HFF-Myc (cell line): ENCODE data around the gene RAD54L.

ENCODE experiments used
- DNase-seq: peaks from one replicate; pipeline ENCODE4 v3.0.0-alpha.2; 2011; ENCODE audit warnings: low read depth; ENCODE audit errors: extremely low read depth
- H3K4me3 ChIP-seq: replicated peaks from 2 replicates; pipeline ENCODE4 v1.5.1; 2011; ENCODE audit warnings: low read depth, mild to moderate bottlenecking, control low read depth, low read length
- TF ChIP-seq, protein P1 (sequence below): IDR thresholded peaks from 2 replicates; pipeline ENCODE4 v1.5.1; 2012; ENCODE audit warnings: mild to moderate bottlenecking, low read depth, low read length, control low read depth; ENCODE audit errors: missing control alignments

RAD54L gene

DNA sequence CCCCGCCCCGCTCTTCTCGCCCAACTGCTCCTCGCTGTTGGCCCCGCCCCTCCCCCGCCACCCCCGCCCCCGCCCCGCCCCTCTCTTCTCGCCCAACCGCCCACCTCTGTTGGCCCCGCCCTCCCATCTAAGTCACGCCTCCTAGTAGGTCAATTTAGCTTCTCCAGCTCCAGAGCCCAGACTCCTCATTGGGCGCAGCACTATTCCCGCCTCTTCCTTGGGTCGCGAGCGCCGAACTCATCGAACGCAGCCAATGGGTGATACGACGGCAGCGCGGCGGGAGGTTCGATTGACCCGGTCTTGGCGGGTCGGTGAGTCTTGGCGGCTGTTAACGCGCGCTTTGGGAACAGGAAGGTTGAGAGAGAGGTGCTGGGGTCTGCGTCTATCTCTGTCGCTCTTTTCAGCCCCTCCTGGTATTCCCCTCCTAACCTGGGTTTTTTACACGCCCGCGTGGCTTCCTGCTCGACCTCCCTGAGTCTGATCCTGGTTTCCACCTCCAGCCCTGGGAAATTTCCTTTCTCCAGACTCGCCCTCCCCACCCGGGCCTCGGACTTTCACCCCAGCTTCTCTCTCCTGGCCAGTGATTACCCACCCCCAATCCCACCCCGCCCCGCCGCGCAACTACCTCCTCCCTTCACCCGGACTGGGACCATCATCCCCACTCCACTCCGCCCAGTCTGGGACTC lies at the start of gene RAD54L:
Gene RAD54L, plus strand, starts transcription at position 328 of the 686 bp plus-strand sequence. CDS start 643 bp downstream, outside the sequence.
- TF ChIP-seq, protein P1, sequence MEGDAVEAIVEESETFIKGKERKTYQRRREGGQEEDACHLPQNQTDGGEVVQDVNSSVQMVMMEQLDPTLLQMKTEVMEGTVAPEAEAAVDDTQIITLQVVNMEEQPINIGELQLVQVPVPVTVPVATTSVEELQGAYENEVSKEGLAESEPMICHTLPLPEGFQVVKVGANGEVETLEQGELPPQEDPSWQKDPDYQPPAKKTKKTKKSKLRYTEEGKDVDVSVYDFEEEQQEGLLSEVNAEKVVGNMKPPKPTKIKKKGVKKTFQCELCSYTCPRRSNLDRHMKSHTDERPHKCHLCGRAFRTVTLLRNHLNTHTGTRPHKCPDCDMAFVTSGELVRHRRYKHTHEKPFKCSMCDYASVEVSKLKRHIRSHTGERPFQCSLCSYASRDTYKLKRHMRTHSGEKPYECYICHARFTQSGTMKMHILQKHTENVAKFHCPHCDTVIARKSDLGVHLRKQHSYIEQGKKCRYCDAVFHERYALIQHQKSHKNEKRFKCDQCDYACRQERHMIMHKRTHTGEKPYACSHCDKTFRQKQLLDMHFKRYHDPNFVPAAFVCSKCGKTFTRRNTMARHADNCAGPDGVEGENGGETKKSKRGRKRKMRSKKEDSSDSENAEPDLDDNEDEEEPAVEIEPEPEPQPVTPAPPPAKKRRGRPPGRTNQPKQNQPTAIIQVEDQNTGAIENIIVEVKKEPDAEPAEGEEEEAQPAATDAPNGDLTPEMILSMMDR: no peak
- peak; percentile 99 for DNase-seq
- peak within 1 kb of the TSS; percentile 70 for H3K4me3 ChIP-seq

DNA sequence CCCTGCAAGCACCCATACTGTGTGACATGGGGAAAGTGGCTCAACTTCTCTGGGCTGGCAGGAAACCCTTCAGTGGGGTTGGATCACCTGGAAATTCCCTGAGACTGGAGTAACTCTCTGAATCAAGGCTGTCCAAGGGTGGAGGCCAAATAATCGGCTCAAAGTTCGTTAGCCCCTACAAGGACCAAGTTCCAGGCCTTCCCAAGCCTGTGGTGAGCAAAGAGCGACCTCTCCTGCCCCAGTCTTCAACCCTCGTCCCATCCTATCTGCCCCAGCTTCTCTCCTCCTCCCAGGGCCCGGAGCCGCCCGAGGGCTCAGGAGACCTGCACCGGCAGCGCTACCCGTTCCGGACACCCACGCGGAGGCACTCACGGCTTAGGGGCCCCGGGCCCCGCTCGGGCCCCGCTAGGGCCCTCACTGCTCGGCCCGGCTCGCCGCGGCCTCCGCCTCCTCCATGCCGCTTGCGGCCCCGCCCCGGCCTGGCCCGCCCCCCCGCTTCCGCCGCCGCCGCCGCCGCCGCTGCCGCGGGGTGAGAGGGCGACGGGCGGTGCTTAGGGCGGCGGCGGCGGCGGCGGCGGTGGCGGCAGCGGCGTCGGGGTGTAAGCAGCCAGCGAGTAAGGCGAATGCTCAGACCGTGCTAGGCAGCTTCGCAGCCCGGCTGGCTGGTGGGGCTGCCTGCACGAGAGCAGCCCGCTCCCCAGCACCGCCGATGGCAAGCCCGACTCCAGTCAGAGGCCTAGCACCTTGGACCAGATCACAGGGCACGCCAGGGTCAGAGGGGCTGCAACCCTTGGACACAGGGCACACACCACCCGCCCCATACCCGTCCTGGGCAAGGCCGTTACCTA lies 49.4 kb upstream of the RAD54L start, which contains the start of gene POMGNT1:
Gene POMGNT1, minus strand, starts transcription at position 471 of the 848 bp plus-strand sequence. CDS start 613 bp downstream, outside the sequence.
- TF ChIP-seq, protein P1: no peak

DNA sequence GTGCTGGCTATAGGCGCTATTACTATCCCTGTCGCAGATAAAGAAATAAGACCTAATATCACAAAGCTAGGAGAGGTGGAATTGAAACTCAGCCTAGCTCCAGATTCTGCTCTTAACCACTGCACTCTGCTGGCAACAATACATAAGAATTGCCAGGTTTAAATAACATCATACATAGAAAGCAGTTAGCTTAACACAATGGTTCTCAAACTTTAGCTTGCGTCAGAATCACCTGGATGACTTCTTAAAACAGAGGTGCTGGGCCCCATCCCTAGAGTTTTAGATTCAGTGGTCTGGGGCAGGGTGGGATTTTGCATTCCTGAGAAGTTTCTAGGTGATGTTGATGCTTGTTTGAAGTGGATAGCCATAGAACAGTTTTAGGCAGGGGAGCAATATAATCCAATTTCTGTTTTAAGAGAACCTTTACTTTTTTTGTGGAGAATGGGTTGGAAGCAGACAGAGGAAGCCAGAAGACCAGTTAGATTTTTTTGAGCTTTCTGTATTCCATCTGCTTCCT lies 48.3 kb upstream of the RAD54L start:
- DNase-seq: no peak
- TF ChIP-seq, protein P1: no peak
- H3K4me3 ChIP-seq: no peak overlapping the region

More for the DNA sequence above, 49.4 kb upstream of the RAD54L start, which contains the start of gene POMGNT1:
- no peak for DNase-seq
- peak within 1 kb of the TSS; percentile 65 for H3K4me3 ChIP-seq

DNA sequence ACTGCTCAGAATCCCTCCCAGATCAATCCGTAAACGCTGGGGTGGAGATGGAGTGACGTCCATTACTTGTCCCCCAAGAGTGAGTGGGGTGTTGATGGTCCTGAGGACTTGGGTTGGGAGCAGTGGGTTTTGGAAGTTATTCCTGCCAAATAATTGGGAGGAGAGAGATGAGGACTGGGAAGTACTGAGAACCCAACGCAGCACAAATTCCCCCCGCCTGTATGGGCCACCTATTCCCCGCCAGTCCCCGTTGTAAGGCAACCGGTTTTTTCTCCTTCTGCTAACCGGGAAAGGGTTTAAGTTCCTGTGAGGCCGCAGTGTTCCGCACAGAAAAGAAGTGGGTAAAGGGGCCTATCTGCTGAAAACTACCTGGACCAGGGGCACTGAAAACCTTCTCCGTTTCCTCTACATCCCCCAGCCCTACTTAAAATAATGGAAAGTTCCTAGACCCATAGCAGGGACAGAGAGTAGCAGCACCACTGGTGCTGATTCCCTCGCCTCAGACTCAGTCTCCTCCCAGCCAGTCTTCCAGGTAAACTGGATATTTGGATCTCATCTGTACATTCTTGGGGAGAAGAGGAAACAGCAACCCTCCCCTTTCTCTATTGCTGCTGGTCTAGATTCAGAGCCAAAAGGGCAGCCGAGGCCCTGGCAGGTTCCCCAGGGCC lies 43.7 kb upstream of the RAD54L start:
- DNase-seq: no peak
- H3K4me3 ChIP-seq: peak overlapping the region; percentile 84
- TF ChIP-seq, protein P1: no peak

DNA sequence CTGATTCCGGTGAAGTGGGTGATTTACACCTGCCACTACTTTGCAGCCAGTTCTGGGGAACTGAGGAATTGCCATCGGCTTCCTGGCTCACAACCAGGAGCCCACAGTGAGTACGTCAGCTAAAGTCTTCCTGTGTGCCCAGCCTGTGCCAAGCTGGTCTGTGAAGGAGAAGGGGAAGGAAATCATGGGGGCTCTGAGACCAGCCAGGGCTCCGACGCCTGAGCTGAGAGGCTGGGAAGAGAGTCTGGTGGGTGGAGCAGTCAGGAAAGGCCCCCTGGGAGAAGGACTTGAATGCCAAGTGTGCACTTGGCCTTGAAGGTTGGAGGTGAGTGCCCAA lies 43.2 kb upstream of the RAD54L start:
- DNase-seq: no peak
- TF ChIP-seq, protein P1: no peak
- H3K4me3 ChIP-seq: peak overlapping the region; percentile 84

DNA sequence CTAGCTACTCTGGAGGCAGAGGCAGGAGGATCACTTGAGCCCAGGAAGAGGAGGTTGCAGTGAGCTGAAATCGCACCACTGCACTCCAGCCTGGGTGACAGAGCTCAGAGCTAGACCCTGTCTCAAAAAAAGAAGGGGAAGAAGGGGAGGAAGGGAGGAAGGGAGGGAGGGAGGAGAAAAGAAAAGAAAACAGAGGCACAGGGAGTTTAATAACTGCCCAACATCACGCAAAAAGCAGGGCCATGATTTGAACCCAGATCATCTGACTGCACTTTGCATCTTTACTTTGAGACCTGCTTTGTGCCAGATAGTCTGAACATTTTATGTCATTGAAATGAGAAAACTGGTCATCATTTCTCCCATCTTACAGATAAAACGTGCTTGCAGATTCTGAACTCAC lies 42.4 kb upstream of the RAD54L start:
- TF ChIP-seq, protein P1: no peak
- H3K4me3 ChIP-seq: no peak overlapping the region
- no peak for DNase-seq
